ENCODE data around the gene SCN2A.

Gene SCN2A

DNA sequence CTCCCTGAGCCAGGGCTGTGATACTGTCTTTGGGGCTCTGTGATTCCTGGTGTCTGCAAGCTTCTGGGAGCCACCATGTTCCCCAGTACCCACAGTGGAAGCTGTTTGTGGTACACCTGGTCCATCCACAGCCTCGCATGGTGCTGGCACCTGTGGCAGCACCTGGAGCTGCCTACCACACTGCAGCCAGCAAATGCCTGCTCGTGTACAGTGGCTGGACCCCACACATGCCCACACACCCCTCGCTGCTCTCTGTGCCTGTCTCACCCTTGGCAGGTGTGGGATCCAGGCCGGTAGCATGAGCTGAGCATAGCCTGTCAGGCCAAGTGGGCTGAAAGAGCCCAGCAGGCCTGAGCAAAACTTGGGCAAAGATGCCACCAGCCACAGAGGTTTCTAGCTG lies 188.5 kb downstream of the SCN2A start:
- DNase-seq, result no peak

DNA sequence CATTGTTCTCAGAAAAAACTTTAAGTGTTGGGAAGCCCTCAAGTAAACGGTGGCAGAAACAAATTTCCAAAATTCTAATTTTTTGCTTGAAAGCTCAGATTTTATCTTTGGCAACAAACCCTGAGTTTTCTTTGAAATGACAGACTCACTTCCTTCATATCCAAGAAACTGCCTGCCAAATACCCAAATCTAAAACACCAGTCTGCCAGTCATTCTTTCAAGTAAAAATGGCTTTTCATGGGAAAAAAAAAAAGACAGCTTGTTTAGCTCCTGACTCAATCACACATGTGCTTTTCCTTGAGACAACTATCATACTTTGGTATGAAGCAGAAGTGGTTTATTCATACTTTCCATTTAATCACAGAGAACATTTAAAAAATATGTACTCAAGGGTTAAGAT lies 189.7 kb downstream of the SCN2A start:
- no peak for DNase-seq

DNA sequence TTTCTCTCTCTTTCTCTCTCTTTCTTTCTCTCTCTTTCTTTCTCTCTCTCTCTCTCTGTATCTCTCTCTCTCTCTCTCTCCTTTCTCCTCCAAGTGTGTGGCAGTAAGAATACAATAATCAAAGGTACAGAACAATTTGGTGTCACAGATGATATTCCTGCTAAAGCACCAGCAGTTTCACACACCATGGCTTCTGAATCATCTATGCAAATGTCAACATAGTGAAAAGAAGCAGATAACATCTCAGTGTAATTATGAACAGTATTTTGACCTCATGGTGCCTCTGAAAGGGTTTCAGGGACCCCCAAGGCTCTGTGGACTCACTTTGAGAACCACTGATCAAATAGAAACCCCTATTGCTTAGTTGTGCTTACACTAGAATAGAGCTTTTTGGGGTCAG lies 191.8 kb downstream of the SCN2A start:
- DNase-seq, result no peak

DNA sequence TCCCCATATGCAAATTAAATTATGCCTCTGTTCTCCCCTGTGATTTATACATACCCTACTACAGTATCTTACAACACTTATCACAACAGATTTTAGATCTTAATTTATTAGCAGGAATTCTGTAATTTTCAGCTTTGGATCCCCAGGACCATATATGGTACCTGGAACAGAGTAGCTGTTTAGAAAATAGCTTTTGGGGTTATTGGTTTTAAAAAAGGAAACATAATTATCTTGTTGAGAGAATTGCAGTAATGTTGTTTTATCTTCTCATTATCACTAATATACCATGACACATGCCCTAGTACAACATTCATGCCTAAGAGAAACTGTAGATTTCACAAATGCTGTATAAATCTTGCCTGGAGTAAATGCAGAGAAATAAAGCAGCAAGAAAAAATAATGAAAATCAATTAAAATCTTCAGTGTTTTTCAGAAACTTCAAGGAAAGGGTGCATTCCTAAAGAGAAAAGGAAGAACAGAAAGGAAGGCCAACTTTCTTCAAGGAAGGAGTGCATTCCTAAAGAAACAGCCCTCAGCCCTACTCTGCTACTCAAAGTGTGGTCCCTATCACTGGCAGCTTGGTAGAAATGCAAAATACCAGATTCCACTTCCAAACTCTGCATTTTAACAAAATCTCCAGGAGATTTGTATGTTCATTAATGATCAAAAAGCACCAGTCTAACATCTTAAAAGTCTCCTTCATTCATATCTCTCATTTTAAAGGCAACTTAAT lies 193.2 kb downstream of the SCN2A start:
- DNase-seq, result no peak

DNA sequence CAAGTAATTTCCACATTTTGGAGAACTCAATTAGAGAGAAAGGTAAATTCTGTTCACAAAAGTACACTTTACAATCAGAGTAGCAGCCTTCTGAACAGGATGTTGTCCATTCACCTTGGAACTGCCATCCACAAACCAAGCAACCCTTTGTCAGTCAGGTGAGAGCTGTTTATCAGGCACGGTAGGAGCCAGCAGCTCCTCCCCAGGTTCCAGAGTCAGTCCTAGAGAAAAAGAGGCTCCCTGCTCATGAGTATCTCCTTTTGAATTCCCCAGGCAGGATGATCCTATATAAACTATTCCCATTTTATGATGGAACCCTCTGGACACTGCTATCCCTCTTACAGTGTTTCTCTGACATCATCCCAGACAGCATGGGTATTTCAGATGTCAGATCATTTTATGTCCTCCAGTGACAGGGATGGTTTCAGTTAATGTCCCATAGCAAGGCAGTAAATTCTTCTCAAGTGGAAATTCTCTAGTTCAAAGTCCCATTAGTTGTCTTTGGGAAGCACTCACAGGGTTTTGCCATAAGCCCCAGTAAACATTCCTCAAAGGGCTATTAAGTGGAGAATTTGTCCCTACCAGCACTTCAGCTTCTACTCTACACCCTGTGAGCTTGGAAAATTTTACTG lies 195.8 kb downstream of the SCN2A start:
- DNase-seq, result no peak

DNA sequence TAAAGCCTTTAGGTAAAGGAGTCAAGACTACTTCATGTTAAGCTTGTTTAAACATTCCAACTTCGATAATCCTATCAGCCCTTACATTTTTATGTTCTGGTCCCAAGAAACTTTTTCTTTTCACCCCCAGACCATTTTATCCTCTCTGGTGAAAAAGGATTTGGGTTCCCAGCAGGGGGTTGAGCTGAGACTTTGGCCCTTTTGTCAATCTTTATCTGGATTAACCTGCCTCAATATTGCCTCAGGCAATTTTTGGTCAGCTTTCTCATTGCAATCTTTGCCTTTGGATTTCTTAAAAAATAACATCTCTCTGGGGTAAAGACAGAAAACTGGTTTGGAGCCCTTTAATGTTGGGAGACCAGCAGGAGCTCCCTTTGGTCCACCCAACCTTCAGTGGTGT lies 196.4 kb downstream of the SCN2A start:
- DNase-seq, result no peak

DNA sequence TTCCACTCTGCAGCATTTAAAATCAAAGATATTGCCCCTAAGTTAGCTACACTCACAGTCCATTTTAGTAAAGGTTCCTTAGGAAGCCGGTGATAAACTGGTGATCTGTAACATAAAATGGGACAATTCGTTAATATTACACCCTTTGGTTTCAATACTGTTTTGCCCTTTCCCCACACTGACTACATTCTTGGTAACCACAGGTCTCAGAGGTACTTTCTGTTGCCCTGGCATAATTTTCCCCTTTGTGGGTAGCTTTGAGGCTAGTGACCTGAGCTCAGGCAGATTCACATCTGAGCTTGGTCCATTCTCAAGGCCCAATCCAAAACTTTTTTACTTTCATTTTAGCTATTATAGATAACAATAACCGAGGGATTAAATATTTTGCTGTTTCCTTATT lies 197.3 kb downstream of the SCN2A start:
- DNase-seq, result no peak

DNA sequence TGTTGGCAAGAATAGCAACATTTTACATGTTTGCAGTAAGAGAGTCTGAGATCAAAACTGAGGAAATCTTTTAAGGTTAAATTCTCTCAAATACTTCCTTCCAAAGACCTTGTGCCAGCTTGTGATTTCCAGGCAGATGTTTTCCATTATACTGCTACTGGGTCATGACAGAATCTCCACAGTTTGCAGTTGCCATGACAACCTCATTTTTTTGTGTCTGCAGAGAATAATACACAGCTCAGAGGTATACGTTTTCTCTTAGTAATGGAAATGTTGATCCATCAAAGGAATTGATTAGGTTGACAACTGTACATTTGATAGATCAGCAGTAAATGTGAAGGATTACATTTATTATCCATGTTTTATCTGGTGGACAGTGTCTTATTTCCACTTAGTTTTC lies 201.2 kb downstream of the SCN2A start:
- no peak for DNase-seq

Data from activated T-cell treated with anti-CD3 and anti-CD28 coated beads, Interleukin-2, amount 50 U/mL, for 48 hours (primary cell).